HepG2 (cell line): ENCODE data around the gene SOS2. TPM values are rescaled to one million over a fixed set of nuclear protein-coding genes. Genes with fewer than 3 reads are reported as not detected.
A peak's percentile ranks its signal among the peaks of the same experiment; 100 is the strongest.

Experiments used
- DMAP1 ChIP-seq: IDR thresholded peaks from 2 replicates; pipeline ENCODE4 v1.6.1; 2016
- ETV5 ChIP-seq: IDR thresholded peaks from 2 replicates; pipeline ENCODE4 v1.6.1; 2018; ENCODE audit warnings: missing biosample characterization, missing genetic modification reagents, inconsistent platforms, borderline replicate concordance
- FLYWCH1 ChIP-seq: sonication (generic); formaldehyde crosslinking; IDR thresholded peaks from 2 replicates; pipeline ENCODE4 v1.8.1; 2023; ENCODE audit warnings: mild to moderate bottlenecking, missing genetic modification reagents
- HDAC1 ChIP-seq: sonication (generic); formaldehyde crosslinking; IDR thresholded peaks from 2 replicates; pipeline ENCODE4 v1.5.1; 2020; ENCODE audit warnings: mild to moderate bottlenecking, missing genetic modification reagents
- JUND ChIP-seq: sonication (generic); formaldehyde crosslinking; IDR thresholded peaks from 2 replicates; pipeline ENCODE4 v1.8.0; 2022; ENCODE audit warnings: mild to moderate bottlenecking, missing genetic modification reagents
- KDM5B ChIP-seq: sonication (generic); formaldehyde crosslinking; IDR thresholded peaks from 2 replicates; pipeline ENCODE4 v1.4.0; 2020; ENCODE audit warnings: missing genetic modification reagents, mild to moderate bottlenecking, borderline replicate concordance
- KLF11 ChIP-seq: IDR thresholded peaks from 2 replicates; pipeline ENCODE4 v1.6.1; 2016; ENCODE audit warnings: missing compliant biosample characterization
- MIER2 ChIP-seq: IDR thresholded peaks from 2 replicates; pipeline ENCODE4 v1.6.1; 2016; ENCODE audit warnings: missing biosample characterization, missing genetic modification reagents
- MIXL1 ChIP-seq: IDR thresholded peaks from 2 replicates; pipeline ENCODE4 v1.6.1; 2016
- RAD21 ChIP-seq: fragments of 450-650 bp; formaldehyde crosslinking; IDR thresholded peaks from 2 replicates; pipeline ENCODE4 v1.5.0; 2020; ENCODE audit warnings: mild to moderate bottlenecking
- RBM22 ChIP-seq: fragments of 200-400 bp; formaldehyde crosslinking; optimal IDR thresholded peaks from 2 replicates; pipeline ENCODE3; 2017; ENCODE audit warnings: mild to moderate bottlenecking, low read length, moderate library complexity
- SIX1 ChIP-seq: sonication (generic); formaldehyde crosslinking; IDR thresholded peaks from 2 replicates; pipeline ENCODE4 v1.4.0; 2020; ENCODE audit warnings: missing genetic modification reagents, borderline replicate concordance
- SKI ChIP-seq: fragments of 450-650 bp; IDR thresholded peaks from one replicate; pipeline ENCODE4 v1.6.1; 2018; ENCODE audit warnings: mild to moderate bottlenecking; ENCODE audit not compliant: partially characterized antibody
- SMYD3 ChIP-seq: sonication (generic); formaldehyde crosslinking; IDR thresholded peaks from 2 replicates; pipeline ENCODE4 v1.8.1; 2023; ENCODE audit warnings: mild to moderate bottlenecking, missing genetic modification reagents
- SRSF9 ChIP-seq: fragments of 200-400 bp; formaldehyde crosslinking; IDR thresholded peaks from 2 replicates; pipeline ENCODE4 v1.6.1; 2018; ENCODE audit warnings: borderline replicate concordance, mild to moderate bottlenecking, low read depth, low read length; ENCODE audit not compliant: insufficient read depth, poor library complexity, severe bottlenecking
- ZBTB7B ChIP-seq: sonication (generic); formaldehyde crosslinking; IDR thresholded peaks from 2 replicates; pipeline ENCODE4 v1.4.0; 2020; ENCODE audit warnings: missing genetic modification reagents
- ZNF225 ChIP-seq: sonication (generic); formaldehyde crosslinking; IDR thresholded peaks from 2 replicates; pipeline ENCODE4 v1.4.0; 2020; ENCODE audit warnings: mild to moderate bottlenecking, missing genetic modification reagents
- ZNF251 ChIP-seq: sonication (generic); formaldehyde crosslinking; IDR thresholded peaks from 2 replicates; pipeline ENCODE4 v1.9.0; 2021; ENCODE audit warnings: mild to moderate bottlenecking, missing genetic modification reagents
- ZNF264 ChIP-seq: sonication (generic); formaldehyde crosslinking; IDR thresholded peaks from 2 replicates; pipeline ENCODE4 v1.4.0; 2020; ENCODE audit warnings: missing genetic modification reagents
- ZNF367 ChIP-seq: sonication (generic); formaldehyde crosslinking; IDR thresholded peaks from 2 replicates; pipeline ENCODE4 v1.4.0; 2020; ENCODE audit warnings: missing genetic modification reagents, borderline replicate concordance
- ZNF484 ChIP-seq: sonication (generic); formaldehyde crosslinking; IDR thresholded peaks from 2 replicates; pipeline ENCODE4 v1.5.1; 2020; ENCODE audit warnings: mild to moderate bottlenecking, low read depth, missing genetic modification reagents, borderline replicate concordance
- ZNF614 ChIP-seq: IDR thresholded peaks from 2 replicates; pipeline ENCODE4 v1.6.1; 2018; ENCODE audit warnings: missing biosample characterization, missing genetic modification reagents, inconsistent platforms, borderline replicate concordance
- ZNF652 ChIP-seq: IDR thresholded peaks from 2 replicates; pipeline ENCODE4 v1.6.1; 2016; ENCODE audit warnings: low read depth, borderline replicate concordance
- ZSCAN12 ChIP-seq: sonication (generic); formaldehyde crosslinking; IDR thresholded peaks from 2 replicates; pipeline ENCODE4 v1.9.0; 2021; ENCODE audit warnings: mild to moderate bottlenecking, missing genetic modification reagents
- ZZZ3 ChIP-seq: sonication (generic); formaldehyde crosslinking; IDR thresholded peaks from 2 replicates; pipeline ENCODE4 v1.4.0; 2020; ENCODE audit warnings: missing genetic modification reagents, mild to moderate bottlenecking, borderline replicate concordance
- polyA plus RNA-seq, 8 experiments: library from polyadenylated mRNA; depleted of rRNA in 3 of 8; stranded (reverse) in 7 of 8; unstranded in 1 of 8; fragments of >200 nt; fragmentation: Illumina TruSeq in 4 of 8; extraction: Trizol in 4 of 8; gene quantifications; 2 replicates each; pipeline versions ENCODE4 v1.2.1 to v1.2.3, GENCODE V29; 2011 to 2016; ENCODE audit warnings: low read depth in 4 of 8, missing spikeins in 1 of 8, mixed read lengths in 1 of 8; ENCODE audit not compliant: insufficient read depth in 1 of 8
- total RNA-seq, 5 experiments: library from RNA; depleted of rRNA; stranded (reverse); fragments of >200 nt; fragmentation: Illumina TruSeq; extraction: Trizol; gene quantifications; 2 replicates each; pipeline ENCODE4 v1.2.3, GENCODE V29; 2016; ENCODE audit warnings: low read depth in 1 of 5
- TF ChIP-seq, protein P1 (sequence below): sonication (generic); formaldehyde crosslinking; IDR thresholded peaks from 2 replicates; pipeline ENCODE4; 2020; ENCODE audit warnings: missing genetic modification reagents, mild to moderate bottlenecking, borderline replicate concordance
- TF ChIP-seq, protein P2 (sequence below): sonication (generic); formaldehyde crosslinking; IDR thresholded peaks from 2 replicates; pipeline ENCODE4 v1.4.0; 2020; ENCODE audit warnings: missing genetic modification reagents, borderline replicate concordance

The SOS2 gene
- total and polyA plus RNA-seq, 2 of the 13 experiments (the other 11 are each of a cell fraction or from before 2014, with no cell fraction given) = 9.3 to 12.1 TPM

DNA sequence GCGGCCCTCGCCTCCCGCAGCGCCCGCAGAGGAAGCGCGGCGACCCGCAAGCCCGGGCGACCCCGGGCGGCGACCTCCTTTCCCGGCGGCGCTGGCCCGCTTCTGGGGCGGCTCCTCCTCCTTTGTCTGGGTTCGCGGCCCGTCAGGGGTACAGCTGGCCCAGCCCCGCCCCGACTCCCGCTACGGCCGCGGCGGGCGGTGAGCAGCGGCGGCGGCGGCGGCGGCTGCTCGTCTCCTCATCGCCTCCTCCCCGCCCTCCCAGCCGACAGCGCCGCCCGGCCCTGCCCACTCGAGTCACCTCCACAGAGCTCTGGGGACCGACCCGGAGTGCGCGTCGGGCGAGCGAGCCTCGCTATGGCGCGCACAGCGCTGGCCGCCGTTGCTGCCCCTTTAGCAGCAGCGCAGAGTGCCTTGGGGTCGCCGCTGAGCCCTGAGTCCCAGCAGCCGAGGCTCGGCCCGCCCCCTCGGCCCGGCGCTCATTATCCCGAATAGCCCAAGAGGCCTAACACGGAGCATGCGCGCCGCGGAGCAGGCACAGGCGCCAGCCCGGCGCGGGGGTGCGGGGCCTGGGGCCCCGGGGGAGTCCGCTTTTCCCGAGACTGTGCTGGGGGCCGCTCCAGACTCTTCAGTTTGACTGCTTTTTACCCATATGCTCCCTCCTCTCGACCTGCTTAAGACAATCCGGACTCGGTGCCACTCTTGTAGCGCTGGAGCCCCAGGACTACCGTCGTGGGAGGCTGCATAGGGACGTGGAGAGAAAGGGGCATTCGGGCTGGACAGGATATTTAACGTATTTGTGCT lies at the start of gene SOS2 (continued):
- TF ChIP-seq, protein P1, sequence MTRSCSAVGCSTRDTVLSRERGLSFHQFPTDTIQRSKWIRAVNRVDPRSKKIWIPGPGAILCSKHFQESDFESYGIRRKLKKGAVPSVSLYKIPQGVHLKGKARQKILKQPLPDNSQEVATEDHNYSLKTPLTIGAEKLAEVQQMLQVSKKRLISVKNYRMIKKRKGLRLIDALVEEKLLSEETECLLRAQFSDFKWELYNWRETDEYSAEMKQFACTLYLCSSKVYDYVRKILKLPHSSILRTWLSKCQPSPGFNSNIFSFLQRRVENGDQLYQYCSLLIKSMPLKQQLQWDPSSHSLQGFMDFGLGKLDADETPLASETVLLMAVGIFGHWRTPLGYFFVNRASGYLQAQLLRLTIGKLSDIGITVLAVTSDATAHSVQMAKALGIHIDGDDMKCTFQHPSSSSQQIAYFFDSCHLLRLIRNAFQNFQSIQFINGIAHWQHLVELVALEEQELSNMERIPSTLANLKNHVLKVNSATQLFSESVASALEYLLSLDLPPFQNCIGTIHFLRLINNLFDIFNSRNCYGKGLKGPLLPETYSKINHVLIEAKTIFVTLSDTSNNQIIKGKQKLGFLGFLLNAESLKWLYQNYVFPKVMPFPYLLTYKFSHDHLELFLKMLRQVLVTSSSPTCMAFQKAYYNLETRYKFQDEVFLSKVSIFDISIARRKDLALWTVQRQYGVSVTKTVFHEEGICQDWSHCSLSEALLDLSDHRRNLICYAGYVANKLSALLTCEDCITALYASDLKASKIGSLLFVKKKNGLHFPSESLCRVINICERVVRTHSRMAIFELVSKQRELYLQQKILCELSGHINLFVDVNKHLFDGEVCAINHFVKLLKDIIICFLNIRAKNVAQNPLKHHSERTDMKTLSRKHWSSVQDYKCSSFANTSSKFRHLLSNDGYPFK (CRISPR knock-in tag) = peak; percentile 34; the same call in 1 of the 2 replicates
- TF ChIP-seq, protein P2, sequence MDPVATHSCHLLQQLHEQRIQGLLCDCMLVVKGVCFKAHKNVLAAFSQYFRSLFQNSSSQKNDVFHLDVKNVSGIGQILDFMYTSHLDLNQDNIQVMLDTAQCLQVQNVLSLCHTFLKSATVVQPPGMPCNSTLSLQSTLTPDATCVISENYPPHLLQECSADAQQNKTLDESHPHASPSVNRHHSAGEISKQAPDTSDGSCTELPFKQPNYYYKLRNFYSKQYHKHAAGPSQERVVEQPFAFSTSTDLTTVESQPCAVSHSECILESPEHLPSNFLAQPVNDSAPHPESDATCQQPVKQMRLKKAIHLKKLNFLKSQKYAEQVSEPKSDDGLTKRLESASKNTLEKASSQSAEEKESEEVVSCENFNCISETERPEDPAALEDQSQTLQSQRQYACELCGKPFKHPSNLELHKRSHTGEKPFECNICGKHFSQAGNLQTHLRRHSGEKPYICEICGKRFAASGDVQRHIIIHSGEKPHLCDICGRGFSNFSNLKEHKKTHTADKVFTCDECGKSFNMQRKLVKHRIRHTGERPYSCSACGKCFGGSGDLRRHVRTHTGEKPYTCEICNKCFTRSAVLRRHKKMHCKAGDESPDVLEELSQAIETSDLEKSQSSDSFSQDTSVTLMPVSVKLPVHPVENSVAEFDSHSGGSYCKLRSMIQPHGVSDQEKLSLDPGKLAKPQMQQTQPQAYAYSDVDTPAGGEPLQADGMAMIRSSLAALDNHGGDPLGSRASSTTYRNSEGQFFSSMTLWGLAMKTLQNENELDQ (CRISPR knock-in tag) = no peak
- peak; percentile 67; the same call in 1 of the 2 replicates for TF ChIP-seq ZNF614 (CRISPR knock-in tag)
- TF ChIP-seq MIXL1 (CRISPR knock-in tag) = peak; percentile 43; the same call in 1 of the 2 replicates
- TF ChIP-seq ZNF225 (CRISPR knock-in tag) = 0 out of 2 replicates have a peak, but pooled peaks have one; percentile 35
- peak; percentile 84 for TF ChIP-seq ZBTB7B (CRISPR knock-in tag)
- 0 out of 2 replicates have a peak, but pooled peaks have one; percentile 3 for TF ChIP-seq RAD21 (CRISPR knock-in tag)
- no peak for TF ChIP-seq MIER2 (CRISPR knock-in tag)
- no peak for TF ChIP-seq ZNF264
- TF ChIP-seq SMYD3 (CRISPR knock-in tag) = no peak
- TF ChIP-seq ZNF367 = no peak
- peak; percentile 58; the same call in 1 of the 2 replicates for TF ChIP-seq DMAP1
- no peak for TF ChIP-seq RBM22
- TF ChIP-seq JUND (CRISPR knock-in tag) = 0 out of 2 replicates have a peak, but pooled peaks have one; percentile 23
- peak; percentile 68 for TF ChIP-seq HDAC1 (CRISPR knock-in tag)
- TF ChIP-seq SIX1 (CRISPR knock-in tag) = no peak
- peak; percentile 83 for TF ChIP-seq SKI
- TF ChIP-seq ZNF652 (CRISPR knock-in tag) = no peak
- TF ChIP-seq KLF11 (CRISPR knock-in tag) = 0 out of 2 replicates have a peak, but pooled peaks have one; percentile 46
- TF ChIP-seq ZSCAN12 (CRISPR knock-in tag) = no peak
- 0 out of 2 replicates have a peak, but pooled peaks have one; percentile 74 for TF ChIP-seq FLYWCH1 (CRISPR knock-in tag)
- peak; percentile 12; the same call in 1 of the 2 replicates for TF ChIP-seq ETV5 (CRISPR knock-in tag)
- TF ChIP-seq KDM5B (CRISPR knock-in tag) = peak; percentile 85; the same call in 1 of the 2 replicates
- TF ChIP-seq ZNF484 = no peak
- TF ChIP-seq ZZZ3 (CRISPR knock-in tag) = no peak; the same call in 1 of the 2 replicates
- TF ChIP-seq SRSF9 = no peak
- TF ChIP-seq ZNF251 = no peak
